GM13977 (cell line): ENCODE measurements around the gene PLXNA4.

Experiments
- DNase-seq: peaks from one replicate; pipeline ENCODE4 v3.0.0; 2012; ENCODE audit warnings: low spot score
- CTCF ChIP-seq: IDR thresholded peaks from 2 replicates; pipeline ENCODE4 v1.5.1; 2012; ENCODE audit warnings: mild to moderate bottlenecking, control low read depth; ENCODE audit not compliant: insufficient read depth; ENCODE audit errors: extremely low read depth, missing control alignments
- in situ Hi-C: fragments of 300-500 bp; cut with MboI; formaldehyde crosslinking; loops from one replicate; pipeline ENCODE4 v1.12.0; 2022; ENCODE audit warnings: low sequenced_read_pairs, low pct_unique_long_range_greater_than_20kb, mixed read lengths, inconsistent platforms; ENCODE audit not compliant: unreplicated experiment

Gene PLXNA4

DNA sequence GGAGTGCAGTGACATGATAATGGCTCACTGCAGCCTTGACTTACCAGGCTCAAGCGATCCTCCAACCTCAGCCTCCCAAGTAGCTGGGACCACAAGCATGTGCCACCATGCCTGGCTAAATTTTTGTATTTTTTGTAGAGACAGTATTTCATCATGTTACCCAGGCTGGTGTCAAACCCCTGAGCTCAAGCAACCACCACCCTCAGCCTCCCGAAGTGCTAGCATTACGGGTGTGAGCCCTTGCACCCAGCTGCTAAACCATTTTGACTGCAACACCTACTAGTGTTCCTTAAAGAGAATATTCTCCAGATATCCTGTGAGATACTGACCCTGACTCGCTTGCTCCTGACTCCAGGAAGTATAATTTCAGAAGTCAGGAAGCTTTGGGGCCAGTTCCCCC is 85.8 kb downstream of the PLXNA4 start:
- no peak for TF ChIP-seq CTCF
- in situ Hi-C loops, result no loop called here

DNA sequence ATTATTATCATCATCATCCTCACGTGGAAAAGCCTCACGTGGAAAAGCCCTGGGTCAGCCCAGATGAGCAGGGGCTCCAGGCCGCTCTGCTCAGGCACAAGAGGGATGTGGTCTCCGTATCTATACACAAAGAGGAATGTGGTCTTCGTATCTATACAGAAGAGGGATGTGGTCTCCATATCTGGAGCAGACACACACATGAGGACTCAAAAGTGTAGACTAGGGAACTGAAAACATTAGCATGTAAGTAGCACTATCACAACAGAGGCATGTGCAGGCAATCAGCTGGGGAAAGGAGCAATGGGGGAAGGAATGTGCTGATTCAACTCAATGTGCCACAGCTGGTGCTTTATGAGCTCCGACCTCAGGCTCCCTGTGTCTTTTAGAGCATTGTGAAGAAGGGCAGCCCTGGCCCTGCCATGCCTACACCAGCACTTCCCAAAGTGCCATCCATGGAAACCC is 86.5 kb downstream of the PLXNA4 start:
- no peak for DNase-seq
- no peak for TF ChIP-seq CTCF
- in situ Hi-C loops, result no loop called here

More for the DNA sequence above, 85.8 kb downstream of the PLXNA4 start:
- no peak for DNase-seq

DNA sequence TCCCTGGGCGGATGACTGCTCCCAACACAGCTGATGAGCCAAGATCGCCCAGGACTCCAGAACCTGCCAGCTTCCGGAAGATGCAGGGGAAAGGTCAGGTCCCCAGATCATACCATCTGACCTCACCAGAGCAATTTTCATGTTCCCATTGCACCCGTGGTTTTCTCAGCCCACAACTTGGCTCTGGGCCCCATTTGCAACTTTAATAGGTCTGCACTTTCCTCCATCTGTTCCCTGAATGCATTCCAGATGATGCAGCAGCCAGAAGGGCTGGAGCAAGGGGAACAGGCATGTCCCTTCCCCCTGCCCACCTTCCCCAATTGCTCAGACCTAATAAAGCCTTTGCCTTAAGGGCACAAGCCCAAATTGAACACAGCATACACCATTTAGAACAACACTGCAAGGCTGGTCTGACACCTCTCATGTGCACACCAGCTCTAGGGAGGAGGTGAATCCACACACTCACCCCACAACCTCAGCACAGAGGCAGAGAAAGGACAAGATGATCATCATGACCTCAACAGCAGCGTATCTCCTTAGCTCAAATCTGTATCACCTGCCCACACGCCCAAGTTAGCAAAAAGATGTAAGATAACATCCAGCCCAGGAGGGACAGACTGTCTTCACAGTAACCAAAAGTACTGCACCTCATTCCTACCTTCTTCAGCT is 87.5 kb downstream of the PLXNA4 start:
- in situ Hi-C loops, result no loop called here
- TF ChIP-seq CTCF, result no peak
- DNase-seq, result no peak

- TF ChIP-seq CTCF, result no peak
- no peak for DNase-seq
- in situ Hi-C loops, result no loop called here
These were observed 90.0 kb downstream of the PLXNA4 start for GRCh38 chr7:132486274-132486610.

DNA sequence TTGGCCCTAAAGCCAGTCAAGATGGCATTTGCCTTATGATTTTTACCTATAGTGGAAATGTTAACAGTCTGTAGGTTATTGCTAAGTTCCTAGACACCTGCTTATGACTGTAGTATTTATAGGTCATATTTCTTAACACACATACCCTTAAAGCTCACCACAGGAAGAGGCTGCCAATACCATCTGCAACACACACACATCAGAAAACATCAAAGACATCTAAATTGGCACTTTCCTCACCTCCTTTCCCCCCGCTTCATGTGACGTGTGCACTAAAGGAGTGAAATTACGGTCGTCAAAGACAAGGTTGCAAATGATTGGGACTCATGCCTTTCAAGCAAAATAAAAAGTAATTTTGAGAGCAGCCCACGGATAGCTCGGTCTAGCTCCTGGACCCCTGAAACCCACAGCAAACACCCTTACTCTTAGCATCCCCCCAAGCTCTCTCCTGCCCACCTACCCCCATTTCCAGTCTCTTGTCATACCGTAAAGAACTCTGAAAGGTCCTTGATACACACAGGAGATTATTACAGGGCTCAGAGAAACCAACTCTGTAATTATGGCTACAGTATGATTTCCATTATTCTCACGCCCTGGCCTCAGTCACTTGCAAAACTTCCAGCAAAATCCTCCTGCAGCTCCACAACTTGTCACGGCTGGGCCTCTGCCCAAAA is 90.5 kb downstream of the PLXNA4 start:
- DNase-seq, result no peak
- no peak for TF ChIP-seq CTCF
- in situ Hi-C loops, result no loop called here

GRCh38 chr7:132485136-132485535 is 91.1 kb downstream of the PLXNA4 start:
- TF ChIP-seq CTCF, result no peak
- in situ Hi-C loops, result no loop called here

DNA sequence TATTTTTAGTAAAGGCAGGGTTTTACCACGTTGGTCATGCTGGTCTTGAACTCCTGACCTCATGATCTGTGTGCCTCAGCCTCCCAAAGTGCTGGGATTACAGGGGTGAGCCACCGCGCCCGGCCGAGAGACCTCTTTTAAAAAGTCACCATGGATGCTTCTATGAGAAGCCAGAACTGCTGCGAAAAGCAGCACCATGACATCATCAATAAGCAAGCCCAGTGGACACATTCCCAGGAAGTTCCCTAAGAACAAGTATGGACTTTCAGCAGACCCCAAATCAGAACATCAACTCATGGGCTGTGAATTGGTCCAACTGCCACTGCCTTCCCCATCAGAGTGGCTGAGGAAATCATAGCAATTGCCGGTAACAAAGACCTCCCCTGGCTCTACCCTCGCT is 93.4 kb downstream of the PLXNA4 start:
- no peak for TF ChIP-seq CTCF
- in situ Hi-C loops, result no loop called here
- no peak for DNase-seq

More at GRCh38 chr7:132485136-132485535, 91.1 kb downstream of the PLXNA4 start:
- no peak for DNase-seq
